Stimulated activated CD4-positive, alpha-beta T cell treated with anti-CD3 and anti-CD28 coated beads, Interleukin-1b, Interleukin-23, amount 100 ng/mL, for 1 hour (primary cell): Measurements from ENCODE around the gene MLST8.

Experiments
- DNase-seq, 2 donors: peaks; one replicate each; pipeline ENCODE4 v3.0.0-alpha.2; 2020; ENCODE audit warnings: low read depth in 2 of 2

MLST8 gene

GRCh38 chr16:2173366-2173765 lies 31.9 kb upstream of the MLST8 start:
- no peak for DNase-seq

- DNase-seq = no peak
Observed at GRCh38 chr16:2173916-2174315, 31.3 kb upstream of the MLST8 start.

- no peak for DNase-seq
Observed at GRCh38 chr16:2174396-2175131, 30.7 kb upstream of the MLST8 start.

GRCh38 chr16:2175454-2175853 lies 29.8 kb upstream of the MLST8 start:
- no peak for DNase-seq

GRCh38 chr16:2176047-2176446 lies 29.2 kb upstream of the MLST8 start:
- DNase-seq = no peak

- DNase-seq = no peak
Observed at GRCh38 chr16:2177101-2177500, 28.2 kb upstream of the MLST8 start.

- no peak for DNase-seq
Observed at GRCh38 chr16:2177561-2177960, 27.7 kb upstream of the MLST8 start.

- no peak for DNase-seq
Observed at GRCh38 chr16:2178321-2179106, 26.7 kb upstream of the MLST8 start.

GRCh38 chr16:2179107-2179501 lies 26.1 kb upstream of the MLST8 start:
- DNase-seq = no peak

- DNase-seq = no peak
Observed at GRCh38 chr16:2179576-2179975, 25.7 kb upstream of the MLST8 start.

- DNase-seq = no peak
Observed at GRCh38 chr16:2180461-2180860, 24.8 kb upstream of the MLST8 start.

GRCh38 chr16:2180962-2181923 lies 24.0 kb upstream of the MLST8 start:
- DNase-seq = no peak

GRCh38 chr16:2181952-2182351 lies 23.3 kb upstream of the MLST8 start:
- DNase-seq = no peak

GRCh38 chr16:2183671-2184070 lies 21.6 kb upstream of the MLST8 start:
- no peak for DNase-seq

GRCh38 chr16:2184346-2184745 lies 20.9 kb upstream of the MLST8 start:
- DNase-seq = no peak

- DNase-seq = no peak
Observed at GRCh38 chr16:2184962-2185361, 20.3 kb upstream of the MLST8 start.

- no peak for DNase-seq
Observed at GRCh38 chr16:2186064-2186463, 19.2 kb upstream of the MLST8 start.

GRCh38 chr16:2186505-2186904 lies 18.7 kb upstream of the MLST8 start:
- no peak for DNase-seq

GRCh38 chr16:2187212-2187611 lies 18.0 kb upstream of the MLST8 start:
- DNase-seq = no peak

GRCh38 chr16:2188395-2188794 lies 16.9 kb upstream of the MLST8 start:
- no peak for DNase-seq

- no peak for DNase-seq
Observed at GRCh38 chr16:2189252-2189893, 15.9 kb upstream of the MLST8 start.
